Fibroblast of lung (primary cell): Measurements from ENCODE around the gene KAT5. TPM values are rescaled to one million over a fixed set of nuclear protein-coding genes. Genes with fewer than 3 reads are reported as not detected.
"Not testable (repeated sequence)": the region's sequence is repeated elsewhere in the genome, so short reads cannot be mapped to it uniquely, and the experiment has no call there.

Source experiments
- DNase-seq, 2 donors: peaks; one replicate each; pipeline versions ENCODE4 v3.0.0 to v3.0.0-alpha.2; 2010; ENCODE audit warnings: low read depth in 2 of 2
- H2AFZ ChIP-seq: 2 replicates; pipeline ENCODE4 v1.5.1; 2012; ENCODE audit warnings: low read length, control low read depth, inconsistent platforms
- H3K27ac ChIP-seq: 2 replicates; pipeline ENCODE4 v1.5.1; 2011; ENCODE audit warnings: low read length, control low read depth; ENCODE audit not compliant: insufficient read depth
- H3K27me3 ChIP-seq: 2 replicates; pipeline ENCODE4 v1.5.1; 2011; ENCODE audit warnings: mild to moderate bottlenecking, low read length; ENCODE audit not compliant: control insufficient read depth, insufficient read depth
- H3K36me3 ChIP-seq: 2 replicates; pipeline ENCODE4 v1.5.1; 2011; ENCODE audit warnings: low read length; ENCODE audit not compliant: control insufficient read depth, insufficient read depth
- H3K4me1 ChIP-seq: 2 replicates; pipeline ENCODE4 v1.5.1; 2011; ENCODE audit warnings: low read length; ENCODE audit not compliant: control insufficient read depth, insufficient read depth; ENCODE audit errors: extremely low read depth
- H3K4me2 ChIP-seq: 2 replicates; pipeline ENCODE4 v1.5.1; 2011; ENCODE audit warnings: low read length, control low read depth; ENCODE audit not compliant: insufficient read depth; ENCODE audit errors: extremely low read depth
- H3K4me3 ChIP-seq, 4 experiments: fragments of 200-600 bp in 1 of 4; sonication (generic) in 1 of 4; replicated peaks in 1 of 4; 2 replicates each; pipeline ENCODE4 v1.5.1; 2011 to 2016; ENCODE audit warnings: low read length in 4 of 4, low read depth in 3 of 4, mild to moderate bottlenecking in 3 of 4, control low read depth in 2 of 4, inconsistent platforms in 1 of 4, mixed read lengths in 1 of 4; ENCODE audit not compliant: insufficient read depth in 1 of 4; ENCODE audit errors: control extremely low read depth in 1 of 4
- H3K79me2 ChIP-seq: 2 replicates; pipeline ENCODE4 v1.5.1; 2012; ENCODE audit warnings: mild to moderate bottlenecking, low read length, inconsistent platforms; ENCODE audit not compliant: control insufficient read depth, insufficient read depth
- H3K9ac ChIP-seq: 2 replicates; pipeline ENCODE4 v1.5.1; 2011; ENCODE audit warnings: mild to moderate bottlenecking, low read length, control low read depth; ENCODE audit not compliant: insufficient read depth
- H3K9me3 ChIP-seq: 2 replicates; pipeline ENCODE4 v1.5.1; 2012; ENCODE audit warnings: low read depth, low read length; ENCODE audit not compliant: control insufficient read depth, insufficient read depth
- H4K20me1 ChIP-seq: 2 replicates; pipeline ENCODE4 v1.5.1; 2011; ENCODE audit warnings: low read length; ENCODE audit not compliant: control insufficient read depth, insufficient read depth; ENCODE audit errors: extremely low read depth
- CTCF ChIP-seq, 2 donors: IDR thresholded peaks in 1 of 2; conservative IDR thresholded peaks in 1 of 2; 1 replicate in 1 of 2; 2 replicates in 1 of 2; pipeline ENCODE4 v1.5.1; 2011 to 2012; ENCODE audit warnings: low read length in 2 of 2, control low read depth in 1 of 2, inconsistent platforms in 1 of 2, low read depth in 1 of 2, mild to moderate bottlenecking in 1 of 2
- EZH2 ChIP-seq: IDR thresholded peaks from 2 replicates; pipeline ENCODE4 v1.5.1; 2012; ENCODE audit warnings: low read length, control low read depth, mild to moderate bottlenecking; ENCODE audit errors: missing control alignments
- polyA plus RNA-seq, 2 donors: library from polyadenylated mRNA; depleted of rRNA in 1 of 2; stranded (reverse) in 1 of 2; unstranded in 1 of 2; fragments of >200 nt; gene quantifications; 2 replicates each; pipeline ENCODE4 v1.2.1, GENCODE V29; 2011 to 2012; ENCODE audit warnings: missing spikeins in 1 of 2
- total RNA-seq: library from RNA; depleted of rRNA; stranded (reverse); fragments of >200 nt; gene quantifications from 2 replicates; pipeline ENCODE4 v1.2.1, GENCODE V29; 2014

KAT5 gene
- total and polyA plus RNA-seq, 2 donors (not counting 1 experiment from before 2014, with no cell fraction given): 27.8 to 50.4 TPM

DNA sequence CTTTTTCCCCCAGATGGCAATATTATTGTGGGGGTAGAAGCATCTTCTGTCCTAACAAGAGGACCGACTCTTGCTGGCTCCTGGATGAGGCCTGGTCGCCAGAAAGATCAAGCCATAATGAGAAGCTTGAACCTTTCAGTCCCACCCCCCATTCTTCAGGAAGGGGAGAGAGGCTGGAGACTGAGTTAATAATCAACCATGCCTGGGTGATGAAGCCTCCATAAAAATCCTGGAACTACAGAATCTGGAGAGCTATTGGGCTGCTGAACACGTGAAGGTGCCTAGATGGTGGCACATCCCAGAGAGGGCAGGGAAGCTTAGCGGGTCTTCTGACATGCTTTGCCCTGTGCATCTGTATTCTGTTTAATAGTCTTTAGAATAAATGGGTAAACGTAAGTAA, 52.4 kb downstream of the KAT5 start:
- no peak for DNase-seq
- Histone ChIP-seq H3K36me3 (no peaks in the 10 kb centered on the region), H2AFZ (no peak overlapping the region), H3K9me3 (no peaks in the 10 kb centered on the region), H3K4me1 (no peaks in the 10 kb centered on the region), H3K4me3 (no peak overlapping the region), H3K9ac (no peak overlapping the region), H3K27ac (no peak overlapping the region), H3K4me2 (no peak overlapping the region), H3K27me3 (no peaks in the 10 kb centered on the region), H4K20me1 (no peaks in the 10 kb centered on the region), H3K79me2 (no peaks in the 10 kb centered on the region)
- no peak for TF ChIP-seq CTCF (conservative IDR thresholded peaks at IDR 0.05 in 1 of 2, IDR thresholded peaks at IDR 0.05 in 1 of 2; ENCODE audit: low read depth in 1 of 2, low read length in 2 of 2)
- TF ChIP-seq EZH2: no peak

DNA sequence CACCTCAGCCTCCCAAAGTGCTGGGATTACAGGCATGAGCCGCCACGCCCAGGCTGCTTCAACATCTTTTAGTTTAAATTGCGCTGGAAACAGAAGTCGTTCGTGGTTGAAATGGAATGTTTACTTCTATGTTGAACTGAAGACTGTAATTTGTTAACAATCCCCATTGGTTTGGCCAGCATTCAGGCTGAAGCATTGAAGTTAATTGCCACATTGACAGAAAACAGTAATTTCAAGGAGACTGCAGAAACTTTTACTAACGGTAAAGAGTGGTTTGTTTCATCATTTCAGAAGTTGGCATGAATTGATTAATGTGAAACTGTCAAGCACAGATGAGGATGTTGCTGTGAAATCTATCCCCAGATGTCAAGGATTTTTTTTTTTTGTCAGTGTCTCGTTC, 54.5 kb downstream of the KAT5 start:
- Histone ChIP-seq H3K79me2 (no peaks in the 10 kb centered on the region), H2AFZ (no peak overlapping the region), H3K27me3 (no peaks in the 10 kb centered on the region), H4K20me1 (no peaks in the 10 kb centered on the region), H3K4me2 (no peak overlapping the region), H3K9ac (no peak overlapping the region), H3K9me3 (no peaks in the 10 kb centered on the region), H3K4me1 (no peaks in the 10 kb centered on the region), H3K4me3 (no peak overlapping the region), H3K27ac (no peak overlapping the region), H3K36me3 (no peaks in the 10 kb centered on the region)
- TF ChIP-seq EZH2 (no peak), CTCF (conservative IDR thresholded peaks at IDR 0.05 in 1 of 2, IDR thresholded peaks at IDR 0.05 in 1 of 2; ENCODE audit: low read depth in 1 of 2, low read length in 2 of 2) (no peak)
- peak; percentile 39 to 71 for DNase-seq

DNA sequence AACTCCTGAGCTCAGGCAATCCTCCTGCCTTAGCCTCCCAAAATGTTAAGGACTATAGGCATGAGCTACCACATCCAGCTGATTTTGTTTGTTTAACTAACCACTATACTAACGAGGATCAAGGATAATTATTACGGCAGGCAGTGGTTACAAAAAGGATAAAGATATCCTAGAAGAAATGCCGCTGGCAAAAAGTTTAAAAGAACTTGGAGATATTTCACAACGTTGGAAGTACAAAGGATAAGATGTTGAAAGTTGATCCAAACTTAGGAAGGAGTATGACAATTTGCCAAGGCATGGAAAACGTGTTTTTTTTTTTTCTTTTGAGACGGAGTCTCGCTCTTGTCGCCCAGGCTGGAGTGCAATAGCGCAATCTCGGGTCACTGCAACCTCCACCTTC, 55.4 kb downstream of the KAT5 start:
- Histone ChIP-seq H3K4me1 (no peaks in the 10 kb centered on the region), H4K20me1 (no peaks in the 10 kb centered on the region), H3K4me2 (no peak overlapping the region)

GRCh38 chr11:65767806-65768205, 55.8 kb downstream of the KAT5 start:
- not testable (repeated sequence) for H3K4me2 ChIP-seq, H3K4me3 ChIP-seq, DNase-seq, H3K27me3 ChIP-seq, H3K9me3 ChIP-seq, H3K4me1 ChIP-seq, H3K36me3 ChIP-seq, H3K79me2 ChIP-seq, H3K27ac ChIP-seq, H3K9ac ChIP-seq, H2AFZ ChIP-seq, H4K20me1 ChIP-seq

More for the DNA sequence above, 55.4 kb downstream of the KAT5 start:
- TF ChIP-seq CTCF (conservative IDR thresholded peaks at IDR 0.05 in 1 of 2, IDR thresholded peaks at IDR 0.05 in 1 of 2; ENCODE audit: low read depth in 1 of 2, low read length in 2 of 2): no peak
- no peak for TF ChIP-seq EZH2
- Histone ChIP-seq H3K79me2 (no peaks in the 10 kb centered on the region), H3K4me3 (no peak overlapping the region), H3K27me3 (no peaks in the 10 kb centered on the region), H3K9ac (no peak overlapping the region), H3K27ac (no peak overlapping the region), H3K9me3 (no peaks in the 10 kb centered on the region), H3K36me3 (no peaks in the 10 kb centered on the region), H2AFZ (no peak overlapping the region)
- peak in 1 of 2 donors; percentile 59 for DNase-seq
